GM21367 (cell line): Measurements from ENCODE around the gene ZNF385B.

Experiments used
- ATAC-seq: cut with Tn5 transposase; IDR thresholded peaks from one replicate; pipeline ENCODE4 v1.9.1; 2021; ENCODE audit not compliant: unreplicated experiment

ZNF385B gene

DNA sequence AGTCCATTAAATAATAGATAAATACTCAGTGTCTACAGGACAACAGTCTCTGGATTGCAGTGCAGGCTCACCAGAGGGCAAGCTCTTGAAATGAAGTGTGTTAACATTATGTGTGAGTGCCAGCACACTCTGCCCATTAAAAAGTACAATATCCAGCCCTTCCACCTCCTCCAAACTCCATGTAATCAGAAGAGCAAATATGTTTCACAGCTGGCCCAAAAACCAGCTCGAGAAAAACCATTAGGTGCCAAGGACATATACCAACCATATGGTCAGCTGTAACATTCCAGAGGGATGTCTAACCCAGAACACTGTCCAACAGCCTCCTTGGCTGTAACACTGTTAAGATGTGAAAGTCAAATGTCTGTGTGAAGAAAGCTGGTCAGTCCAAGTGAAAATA lies 112.2 kb downstream of the ZNF385B start:
- ATAC-seq = no peak

DNA sequence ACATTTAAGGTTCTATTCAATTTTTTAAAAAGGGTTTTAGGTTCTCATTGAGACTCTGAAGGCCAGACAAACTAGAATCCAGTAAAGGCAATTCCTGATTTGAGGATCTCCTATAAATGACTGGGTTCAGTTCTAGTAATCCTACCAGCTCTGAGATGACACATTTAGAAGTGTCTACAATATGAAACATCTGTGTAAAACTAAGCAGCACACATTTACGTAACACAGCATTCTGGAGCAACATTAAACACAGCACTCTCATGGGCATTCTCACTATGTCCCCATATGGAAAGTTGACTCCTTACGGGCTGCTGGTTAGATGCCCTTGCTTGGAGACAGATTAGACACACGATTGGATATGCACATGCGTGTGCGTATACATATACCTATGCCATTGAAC lies 114.4 kb downstream of the ZNF385B start:
- ATAC-seq = no peak

DNA sequence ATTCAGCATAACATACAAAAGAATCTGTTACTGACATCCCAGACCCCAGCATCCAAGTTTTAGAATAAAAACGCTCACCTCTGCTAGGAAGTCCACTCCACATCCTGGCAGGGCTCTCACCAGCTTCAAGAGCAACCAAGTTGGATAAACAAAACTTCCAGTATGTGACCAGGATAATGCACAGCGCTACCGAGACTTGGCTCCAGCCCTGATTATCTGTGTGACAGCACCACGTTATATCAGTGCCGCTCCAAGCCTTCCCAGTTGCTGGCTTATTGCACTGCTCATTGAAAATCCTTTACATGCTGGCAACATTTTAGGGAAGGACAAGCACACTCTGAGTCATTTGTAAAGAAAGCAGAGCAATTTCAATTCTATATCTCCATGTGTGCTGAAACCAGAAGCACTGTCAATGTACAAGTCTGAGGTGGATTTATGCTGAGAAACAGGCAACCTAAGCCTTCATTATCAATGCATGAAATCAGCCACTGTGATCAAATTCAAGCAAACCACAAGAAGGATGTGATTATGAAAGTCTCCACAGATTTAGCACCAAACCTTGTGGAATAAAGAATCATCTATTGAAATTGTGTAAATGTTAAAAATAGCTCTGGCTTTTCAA lies 115.7 kb downstream of the ZNF385B start:
- no peak for ATAC-seq

DNA sequence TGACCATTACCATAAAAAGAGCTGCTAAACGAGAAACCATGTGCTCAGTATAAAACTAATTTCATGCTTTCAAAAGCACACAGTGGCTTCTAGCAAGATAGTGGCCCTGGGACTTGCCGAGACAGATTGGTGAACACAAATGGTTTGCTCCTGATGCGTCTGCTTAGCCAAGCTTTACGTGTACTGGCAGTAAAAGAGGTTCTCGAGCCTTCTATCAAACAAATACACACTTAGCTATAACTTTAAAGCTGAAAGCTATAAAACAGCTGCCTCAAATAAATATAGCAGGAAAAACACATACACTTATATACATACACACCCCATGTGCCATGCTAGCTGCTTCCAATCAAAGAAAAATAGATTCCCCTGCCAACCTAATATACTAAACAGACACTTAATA lies 117.0 kb downstream of the ZNF385B start:
- no peak for ATAC-seq

DNA sequence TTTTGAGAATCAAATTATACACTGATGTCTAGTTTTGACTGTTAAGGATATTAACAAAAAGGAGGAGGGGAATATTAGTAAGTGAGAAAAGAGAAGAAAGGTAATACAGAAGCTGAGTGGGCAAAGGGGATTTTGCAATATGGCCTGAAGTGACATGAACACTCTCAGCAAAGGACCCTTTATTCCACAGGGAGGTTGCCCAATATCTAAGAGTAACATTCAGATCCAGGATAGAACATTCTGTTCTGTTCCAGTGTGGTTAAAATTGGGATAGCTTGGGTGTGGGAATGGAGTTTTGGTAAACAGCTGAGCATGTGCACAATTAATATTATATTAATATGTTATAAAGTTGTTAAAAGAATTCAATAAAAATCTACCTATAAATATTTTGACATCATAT lies 120.1 kb downstream of the ZNF385B start:
- no peak for ATAC-seq

DNA sequence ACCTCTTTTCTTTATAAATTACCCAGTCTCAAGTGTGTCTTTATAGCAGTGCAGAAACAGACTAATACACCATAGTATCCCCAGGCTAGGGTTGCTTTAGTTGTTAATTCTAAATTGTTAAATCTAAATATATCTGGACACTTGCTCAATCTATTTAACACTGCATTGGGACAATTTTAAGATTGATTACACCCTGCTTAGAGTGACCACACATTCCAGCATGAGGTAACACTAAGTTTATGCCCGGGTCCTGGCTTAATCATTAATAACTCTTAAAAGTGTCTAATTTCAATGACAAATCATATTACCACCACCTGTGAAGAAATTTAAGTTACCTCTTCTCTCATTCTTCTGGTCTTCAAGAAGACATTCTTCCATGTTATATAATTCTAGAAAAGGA lies 131.4 kb downstream of the ZNF385B start:
- ATAC-seq = no peak

DNA sequence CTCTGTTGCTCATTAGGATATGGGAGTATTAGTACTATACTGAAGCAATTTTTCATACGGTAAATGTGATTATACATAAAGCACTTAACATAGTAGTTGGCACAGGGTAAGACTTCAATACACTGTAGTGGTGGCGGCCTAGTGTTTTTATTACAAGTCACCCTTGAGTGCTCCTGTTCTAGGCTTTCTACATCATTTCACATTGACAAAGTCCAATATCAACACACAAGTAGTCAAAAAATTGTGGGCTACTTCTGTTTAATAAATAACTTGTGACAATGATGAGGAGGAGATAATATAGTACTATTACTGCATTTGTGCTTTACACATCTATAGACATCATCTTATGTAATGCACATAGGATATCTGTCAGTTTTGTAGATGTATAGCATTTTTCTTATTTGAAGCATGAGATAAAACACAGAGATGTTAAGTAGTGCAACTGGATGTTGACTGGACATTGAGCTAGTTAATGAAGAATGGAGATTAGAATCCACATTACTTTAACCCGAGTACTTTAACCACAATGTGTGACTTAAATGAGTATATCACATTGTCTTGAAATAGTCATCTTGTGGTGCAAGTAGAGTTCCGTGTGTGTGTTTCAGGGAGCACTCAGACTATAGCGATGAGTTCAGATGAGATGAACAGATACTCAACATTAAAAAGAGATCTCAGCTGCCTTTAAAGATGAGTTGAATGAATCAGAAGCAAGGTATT lies 134.8 kb downstream of the ZNF385B start:
- no peak for ATAC-seq

DNA sequence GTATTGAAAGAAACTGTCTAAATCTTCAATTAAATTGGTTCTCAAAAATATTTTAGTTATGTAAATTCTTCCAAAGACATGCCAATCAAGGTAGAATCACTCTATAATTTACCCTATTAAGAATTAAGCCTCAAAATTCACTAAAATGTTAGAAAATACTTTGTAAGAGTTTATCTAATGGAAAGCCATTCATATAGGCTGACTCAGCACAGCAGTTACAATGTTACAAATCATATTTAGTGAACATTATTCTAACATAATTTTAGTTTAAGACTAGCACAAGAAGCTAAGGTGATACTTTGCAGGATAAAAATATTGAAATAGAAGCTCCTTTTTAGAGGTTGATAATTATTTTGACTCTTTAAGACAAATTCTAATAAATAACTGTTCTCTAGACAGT lies 137.0 kb downstream of the ZNF385B start:
- no peak for ATAC-seq

DNA sequence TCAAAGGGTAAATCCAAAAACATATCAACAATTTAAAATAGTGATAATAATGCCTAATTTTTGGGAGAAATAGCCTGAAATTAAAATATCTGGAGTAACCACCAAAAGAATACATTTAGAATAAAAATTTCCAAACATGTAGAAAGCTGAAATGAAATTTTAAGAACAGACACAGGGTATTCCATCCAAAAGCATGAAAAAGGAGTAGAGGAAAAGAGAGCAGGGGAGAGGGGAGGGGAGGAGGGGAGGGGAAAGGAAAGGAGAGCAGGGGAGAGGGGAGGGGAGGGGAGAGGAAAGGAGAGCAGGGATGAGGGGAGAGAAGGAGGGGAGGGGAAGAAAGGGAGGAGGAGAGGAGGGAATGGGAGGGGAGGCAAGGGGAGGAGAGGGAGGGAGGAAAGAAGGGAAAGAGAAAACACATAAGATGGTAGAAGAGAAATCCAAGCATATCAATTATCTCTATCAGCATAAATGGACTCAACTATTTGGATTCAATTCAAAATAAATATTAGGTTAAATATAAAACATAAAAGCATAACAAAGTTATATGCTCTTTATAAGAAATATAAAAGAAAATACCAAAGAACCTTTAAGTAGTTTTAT lies 141.1 kb downstream of the ZNF385B start:
- ATAC-seq = no peak

DNA sequence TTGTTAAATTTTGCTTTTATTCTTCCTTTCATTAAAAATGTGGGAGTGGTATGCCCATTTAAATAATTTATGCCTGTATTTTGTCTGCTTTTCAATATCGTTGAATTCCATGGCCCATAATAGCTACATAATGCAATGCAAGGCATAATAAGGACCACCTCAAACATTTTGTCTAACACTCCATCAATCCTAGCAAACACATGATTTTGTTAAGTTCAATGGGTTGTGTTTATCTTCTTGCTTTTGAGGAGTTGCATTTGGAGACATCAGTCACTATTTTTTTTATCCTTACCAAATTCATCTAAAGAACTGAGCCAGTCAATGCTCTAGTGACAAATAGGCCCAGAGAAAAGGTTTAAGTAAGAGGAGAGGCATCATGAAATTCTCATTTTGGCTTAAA lies 145.5 kb downstream of the ZNF385B start:
- ATAC-seq = no peak

DNA sequence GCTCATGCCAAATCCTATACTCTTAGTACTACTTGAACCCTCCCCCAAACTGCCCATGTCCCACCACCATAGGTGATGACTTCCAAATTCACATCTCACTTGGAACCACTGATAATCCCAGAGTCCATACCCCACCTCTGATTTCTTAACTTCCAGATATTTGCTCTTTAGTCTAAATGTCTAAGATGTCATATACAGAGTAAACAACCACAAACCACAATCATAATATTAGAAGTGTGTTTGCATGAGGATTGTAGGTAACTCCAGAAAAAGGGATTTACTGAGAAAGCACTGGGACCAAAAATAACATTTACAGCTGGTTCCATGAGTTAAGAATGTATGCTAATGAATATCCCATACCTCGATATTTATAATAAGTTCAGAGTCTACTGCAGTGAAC lies 146.2 kb downstream of the ZNF385B start:
- ATAC-seq = no peak

DNA sequence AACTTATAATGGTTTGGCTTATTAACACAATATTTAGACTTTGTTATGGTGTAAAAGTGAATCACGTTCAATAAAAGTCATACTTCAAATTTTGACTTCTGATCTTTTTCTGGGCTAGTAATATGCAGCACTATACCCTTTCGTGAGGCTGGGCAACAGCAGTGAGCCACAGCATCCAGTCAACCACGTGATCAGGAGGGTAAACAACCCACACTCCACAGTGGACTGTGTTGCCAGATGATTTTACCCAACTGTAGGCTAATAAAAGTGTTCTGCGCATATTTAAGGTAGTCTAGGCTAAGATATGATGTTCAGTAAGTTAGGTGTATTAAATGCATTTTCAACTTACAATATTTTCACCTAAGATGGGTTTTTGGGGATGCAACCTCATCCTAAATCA lies 148.6 kb downstream of the ZNF385B start:
- no peak for ATAC-seq

DNA sequence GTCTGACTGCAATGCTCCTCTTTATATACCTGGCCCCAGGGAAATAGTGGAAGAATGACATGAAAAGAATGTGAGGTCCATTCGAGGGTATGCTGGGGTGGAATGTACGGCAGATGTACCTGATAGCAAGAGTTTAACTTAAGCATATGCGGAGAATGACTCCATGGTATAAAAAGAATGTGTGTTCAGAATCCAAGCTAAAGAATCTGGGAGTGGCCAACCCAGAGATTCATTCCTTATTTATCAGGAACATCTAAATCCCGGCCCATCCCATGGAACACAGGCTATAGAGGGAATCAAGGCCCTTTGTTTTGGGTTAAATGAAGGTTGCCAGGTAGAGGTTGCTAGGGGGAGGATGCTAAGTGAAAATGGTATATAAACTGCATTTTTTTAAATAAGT lies 150.0 kb downstream of the ZNF385B start:
- no peak for ATAC-seq

DNA sequence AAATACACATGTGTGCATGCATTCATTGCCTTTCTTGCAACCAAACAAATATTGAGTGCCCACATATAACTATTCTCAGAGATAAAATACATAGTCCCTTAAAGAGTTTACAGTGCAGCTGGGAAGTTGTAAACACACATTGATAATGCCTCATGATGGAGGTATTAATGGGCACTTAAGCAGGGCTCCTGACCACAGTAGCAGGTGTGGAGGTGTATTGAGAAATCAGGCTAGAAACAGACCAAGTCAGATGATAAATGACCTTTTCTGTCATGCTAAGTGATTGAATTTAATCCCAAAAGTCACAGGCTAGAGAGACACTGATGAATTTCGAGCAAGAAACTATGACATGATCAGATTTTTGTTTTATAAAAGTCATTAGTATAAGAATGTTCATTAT lies 157.7 kb downstream of the ZNF385B start:
- no peak for ATAC-seq

DNA sequence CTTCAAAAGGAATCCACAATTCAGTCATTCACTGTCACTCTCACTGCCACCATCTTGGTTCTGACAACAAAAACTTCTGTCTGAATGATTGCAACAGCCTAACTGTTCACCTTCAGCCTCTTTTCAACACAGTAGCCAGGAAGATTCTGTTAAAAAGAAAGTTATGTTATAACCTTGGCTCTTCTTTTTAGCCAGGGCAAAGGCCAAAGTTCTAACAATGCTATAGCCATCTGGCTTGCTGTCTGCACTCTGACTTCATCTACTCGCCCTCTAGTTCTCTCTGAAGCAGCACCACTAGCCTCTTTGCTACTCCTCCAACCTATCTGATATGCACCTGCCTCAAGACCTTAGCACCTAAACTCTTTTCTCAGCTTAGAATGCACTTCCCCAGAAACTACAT lies 158.5 kb downstream of the ZNF385B start:
- ATAC-seq = no peak

DNA sequence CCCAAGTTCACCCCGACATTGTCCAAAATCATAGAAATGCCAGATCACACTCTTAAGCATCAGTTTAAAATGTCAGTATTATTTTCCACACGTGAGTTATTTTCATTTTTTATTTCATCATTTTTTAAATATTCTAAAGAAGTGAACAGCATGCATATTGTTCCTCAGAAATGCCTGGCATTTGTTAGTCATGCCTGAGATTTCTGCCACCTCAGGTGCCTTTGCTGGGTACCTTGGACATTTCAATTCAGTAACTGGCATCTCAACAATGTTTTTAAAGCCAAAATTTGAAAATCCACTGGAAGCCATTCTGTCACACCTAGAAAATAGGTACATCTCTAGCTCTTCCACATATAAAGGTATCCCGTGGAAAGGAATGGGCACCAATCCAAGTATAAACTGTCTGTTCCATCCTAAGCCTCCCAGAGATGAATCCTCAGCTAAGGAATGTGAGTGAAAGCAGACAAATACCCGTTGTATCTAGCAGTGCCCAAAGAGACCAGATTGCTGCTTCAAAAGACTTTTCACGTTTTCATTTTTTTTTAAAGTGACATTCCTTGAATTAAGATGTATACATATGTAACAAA lies 159.8 kb downstream of the ZNF385B start:
- ATAC-seq = no peak

DNA sequence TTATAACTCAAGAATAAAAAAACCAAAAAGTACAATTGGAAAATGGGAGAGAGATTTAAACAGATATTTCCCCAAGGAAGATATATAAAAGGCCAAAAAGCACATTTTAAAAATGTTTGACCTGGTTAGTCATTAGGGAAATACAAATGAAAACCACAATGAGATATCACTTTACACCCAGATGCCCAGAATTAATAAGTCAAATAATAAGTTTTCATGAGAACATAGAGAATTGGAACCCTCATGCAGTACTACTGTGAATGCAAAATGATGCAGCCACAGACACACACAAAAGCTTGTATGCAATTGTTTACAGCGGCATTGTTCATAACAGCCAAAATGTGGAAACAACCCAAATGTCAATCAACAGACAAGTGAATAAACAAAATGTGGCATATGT lies 165.9 kb downstream of the ZNF385B start:
- ATAC-seq = no peak

DNA sequence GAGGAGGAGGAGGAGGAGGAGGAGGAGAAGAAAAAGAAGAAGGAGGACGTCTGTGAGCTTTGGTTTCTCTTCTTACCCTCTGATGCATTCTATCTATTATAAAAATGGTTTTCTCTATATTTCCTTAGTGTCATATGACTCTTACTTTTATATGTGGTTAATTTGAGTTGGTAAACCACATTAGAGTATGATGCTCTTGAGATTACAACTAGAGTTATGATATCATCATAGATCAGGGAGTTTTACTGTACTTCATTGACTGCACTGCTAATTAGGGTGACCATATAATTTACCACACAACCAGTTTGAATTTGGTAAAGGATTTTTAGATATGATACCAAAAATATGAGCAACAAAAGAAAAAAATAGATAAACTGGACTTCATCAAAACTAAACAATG lies 166.4 kb downstream of the ZNF385B start:
- ATAC-seq = no peak

DNA sequence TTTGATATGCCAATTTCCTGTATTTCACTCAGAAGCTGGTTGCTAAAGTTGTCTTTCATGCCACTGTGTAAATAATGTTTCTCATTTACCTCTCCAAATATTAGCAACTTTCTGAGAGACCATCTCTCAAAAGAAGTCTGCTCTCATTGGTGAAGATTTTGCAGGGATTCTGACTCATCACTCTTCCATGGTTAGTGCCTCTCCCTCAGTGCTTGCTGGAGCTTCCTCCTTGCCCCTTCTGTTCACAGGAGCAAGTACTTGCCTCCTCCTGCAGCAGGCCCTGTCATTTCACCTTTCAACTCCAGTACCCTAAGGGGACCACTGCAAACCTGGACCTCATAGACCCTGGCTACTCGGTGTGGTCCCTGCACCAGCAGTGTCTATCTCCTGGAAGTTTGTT lies 168.8 kb downstream of the ZNF385B start:
- no peak for ATAC-seq

DNA sequence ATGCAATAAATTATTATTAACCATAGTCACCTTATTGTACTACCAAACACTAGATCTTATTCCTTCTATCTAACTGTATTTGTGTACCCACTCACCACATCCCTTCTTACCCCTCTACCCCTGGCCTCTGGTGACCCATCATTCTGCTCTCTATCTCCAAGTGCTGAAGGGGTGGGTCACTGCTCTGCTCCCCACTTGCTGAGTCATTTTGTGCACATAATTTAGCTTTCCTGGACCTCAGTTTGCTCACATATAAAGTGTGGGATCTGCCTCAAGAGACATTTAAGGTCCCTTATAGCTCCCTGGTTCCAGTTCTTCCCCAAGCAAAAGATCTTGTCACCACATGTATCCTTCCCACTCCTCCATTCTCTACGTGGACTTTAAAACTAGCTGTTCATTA lies 169.4 kb downstream of the ZNF385B start:
- no peak for ATAC-seq

DNA sequence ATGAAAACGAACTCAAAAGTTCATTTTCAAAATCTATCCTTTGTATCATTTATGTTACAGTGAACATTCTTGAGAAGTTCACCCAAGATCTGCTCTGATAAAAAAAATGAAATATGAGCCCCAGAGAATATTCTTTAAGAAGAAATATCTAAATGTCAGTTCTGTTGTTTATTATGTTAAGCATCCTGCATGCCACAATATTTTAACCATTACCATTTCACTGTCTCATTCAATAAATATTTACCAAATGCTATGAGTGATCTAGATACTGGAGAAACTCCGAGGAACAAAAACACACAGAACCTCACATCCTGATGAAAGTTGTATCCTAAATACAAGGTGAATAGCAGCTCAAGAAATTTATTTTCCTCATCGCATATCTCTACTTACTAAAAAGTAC lies 170.2 kb downstream of the ZNF385B start:
- ATAC-seq = no peak

DNA sequence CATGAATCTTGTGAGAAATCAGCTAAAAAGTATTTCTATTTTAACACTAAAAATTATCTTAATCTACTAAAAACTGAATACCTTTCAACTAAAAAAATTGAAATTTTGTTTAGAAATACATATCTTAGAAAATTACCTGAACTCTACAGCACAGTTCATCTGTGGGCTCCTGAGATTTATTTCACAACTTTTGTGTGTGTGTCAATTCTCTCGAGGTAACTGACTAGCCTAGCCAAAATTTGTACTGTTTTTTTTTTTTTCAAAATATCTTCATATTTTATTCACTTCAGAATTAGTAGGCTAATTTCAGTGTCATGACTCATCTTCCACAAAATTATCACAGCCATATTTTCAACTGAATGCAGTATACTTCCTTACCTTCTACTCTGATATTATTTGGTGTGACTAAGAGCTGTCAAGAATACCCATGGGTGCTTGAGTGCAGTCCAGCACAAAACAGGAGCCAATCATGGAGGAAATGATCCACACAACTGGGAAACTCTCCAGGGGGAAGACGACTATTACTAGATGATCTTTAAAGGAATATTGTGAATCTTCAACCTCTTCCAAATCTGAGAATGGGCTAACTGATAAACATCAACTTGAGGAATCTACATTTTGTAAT lies 174.6 kb downstream of the ZNF385B start:
- ATAC-seq = no peak
